GM12892 (cell line): ENCODE data around the gene APOBEC3A.

Experiments
- POLR2A ChIP-seq: IDR thresholded peaks from 2 replicates; pipeline ENCODE4 v1.6.1; 2011; ENCODE audit warnings: low read depth, low read length, control low read depth
- POLR2AphosphoS5 ChIP-seq: IDR thresholded peaks from 2 replicates; pipeline ENCODE4 v1.6.1; 2011; ENCODE audit warnings: low read depth, low read length, control low read depth
- TAF1 ChIP-seq: IDR thresholded peaks from 2 replicates; pipeline ENCODE4 v1.6.1; 2011; ENCODE audit warnings: low read depth, mild to moderate bottlenecking, control low read depth, low read length, borderline replicate concordance

- TF ChIP-seq POLR2A (no peak), POLR2AphosphoS5 (no peak), TAF1 (no peak)
Observed at GRCh38 chr22:38955250-38955905, 2.0 kb upstream of the APOBEC3A start.
